ENCODE data around the gene MYO1E.

The MYO1E gene

GRCh38 chr15:59120937-59121336 is 251.7 kb downstream of the MYO1E start:
- TF ChIP-seq CTCF (IDR thresholded peaks at IDR 0.05; ENCODE audit: borderline replicate concordance, insufficient read depth, low read depth, low read length), result no peak
- H3K4me3 ChIP-seq (ENCODE audit: low read depth, low read length), result no peak overlapping the region

- TF ChIP-seq CTCF (IDR thresholded peaks at IDR 0.05; ENCODE audit: borderline replicate concordance, insufficient read depth, low read depth, low read length), result no peak
These were observed 253.0 kb downstream of the MYO1E start for GRCh38 chr15:59119625-59120024.

GRCh38 chr15:59116771-59117170 is 255.9 kb downstream of the MYO1E start:
- H3K4me3 ChIP-seq (ENCODE audit: low read depth, low read length), result no peak overlapping the region
- no peak for TF ChIP-seq CTCF (IDR thresholded peaks at IDR 0.05; ENCODE audit: borderline replicate concordance, insufficient read depth, low read depth, low read length)

More at GRCh38 chr15:59119625-59120024, 253.0 kb downstream of the MYO1E start:
- no peak overlapping the region for H3K4me3 ChIP-seq (ENCODE audit: low read depth, low read length)

- no peak for TF ChIP-seq CTCF (IDR thresholded peaks at IDR 0.05; ENCODE audit: borderline replicate concordance, insufficient read depth, low read depth, low read length)
- no peak overlapping the region for H3K4me3 ChIP-seq (ENCODE audit: low read depth, low read length)
These were observed 256.5 kb downstream of the MYO1E start for GRCh38 chr15:59116141-59116540.

GRCh38 chr15:59115047-59115446 is 257.6 kb downstream of the MYO1E start:
- no peak overlapping the region for H3K4me3 ChIP-seq (ENCODE audit: low read depth, low read length)
- no peak for TF ChIP-seq CTCF (IDR thresholded peaks at IDR 0.05; ENCODE audit: borderline replicate concordance, insufficient read depth, low read depth, low read length)

GRCh38 chr15:59111251-59111650 is 261.4 kb downstream of the MYO1E start:
- no peak overlapping the region for H3K4me3 ChIP-seq (ENCODE audit: low read depth, low read length)
- TF ChIP-seq CTCF (IDR thresholded peaks at IDR 0.05; ENCODE audit: borderline replicate concordance, insufficient read depth, low read depth, low read length), result no peak

- no peak for TF ChIP-seq CTCF (IDR thresholded peaks at IDR 0.05; ENCODE audit: borderline replicate concordance, insufficient read depth, low read depth, low read length)
- peak overlapping the region; percentile 99 for H3K4me3 ChIP-seq (ENCODE audit: low read depth, low read length)
These were observed 266.8 kb downstream of the MYO1E start for GRCh38 chr15:59105854-59106253.

Data from GM12875 (cell line).